Neural progenitor cell (in vitro differentiated cells): Measurements from ENCODE around the gene C22orf31. TPM values are rescaled to one million over a fixed set of nuclear protein-coding genes. Genes with fewer than 3 reads are reported as not detected.

Source experiments
- DNase-seq: peaks from one replicate; pipeline ENCODE4 v3.0.0-alpha.2; 2016; ENCODE audit warnings: low spot score
- H2AFZ ChIP-seq: fragments of 200-600 bp; sonication (generic); replicated peaks from 2 replicates; pipeline ENCODE4 v1.6.1; 2016; ENCODE audit warnings: antibody characterized with exemption
- H3F3A ChIP-seq: fragments of 200-600 bp; sonication (generic); 2 replicates; pipeline ENCODE4 v1.6.1; 2016; ENCODE audit warnings: antibody characterized with exemption, low read depth
- H3K27ac ChIP-seq: fragments of 200-600 bp; sonication (generic); 2 replicates; pipeline ENCODE4 v1.5.1; 2016; ENCODE audit warnings: mild to moderate bottlenecking
- H3K27me3 ChIP-seq: fragments of 200-600 bp; sonication (generic); 2 replicates; pipeline ENCODE4 v1.6.1; 2016; ENCODE audit warnings: mild to moderate bottlenecking, moderate library complexity
- H3K36me3 ChIP-seq: fragments of 200-600 bp; sonication (generic); 2 replicates; pipeline ENCODE4 v1.5.1; 2016
- H3K4me1 ChIP-seq: fragments of 200-600 bp; sonication (generic); 2 replicates; pipeline ENCODE4 v1.6.1; 2016; ENCODE audit warnings: mixed run types
- H3K4me2 ChIP-seq: fragments of 200-600 bp; sonication (generic); 2 replicates; pipeline ENCODE4 v1.6.1; 2016
- H3K4me3 ChIP-seq: fragments of 200-600 bp; sonication (generic); 2 replicates; pipeline ENCODE4 v1.5.1; 2016
- H3K79me2 ChIP-seq: fragments of 200-600 bp; sonication (generic); 2 replicates; pipeline ENCODE4 v1.6.1; 2016; ENCODE audit warnings: low read depth
- H3K9ac ChIP-seq: fragments of 200-600 bp; sonication (generic); 2 replicates; pipeline ENCODE4 v1.6.1; 2016
- H3K9me3 ChIP-seq: fragments of 200-600 bp; sonication (generic); 2 replicates; pipeline ENCODE4 v1.5.1; 2016; ENCODE audit warnings: low read depth
- H4K20me1 ChIP-seq: fragments of 200-600 bp; sonication (generic); 2 replicates; pipeline ENCODE4 v1.6.1; 2016; ENCODE audit warnings: low read depth
- H3K27ac Mint-ChIP-seq: 3 replicates; pipeline ENCODE4 v1.8.0; 2021; ENCODE audit warnings: mixed read lengths
- H3K27me3 Mint-ChIP-seq: 2 replicates; pipeline ENCODE4 v1.8.0; 2022; ENCODE audit warnings: low read depth, mild to moderate bottlenecking, inconsistent platforms, moderate library complexity, mixed read lengths; ENCODE audit not compliant: insufficient read depth
- H3K36me3 Mint-ChIP-seq: 3 replicates; pipeline ENCODE4 v1.8.0; 2021; ENCODE audit warnings: mixed read lengths
- H3K4me1 Mint-ChIP-seq: 3 replicates; pipeline ENCODE4 v1.8.0; 2021; ENCODE audit warnings: mixed read lengths
- H3K4me3 Mint-ChIP-seq: 3 replicates; pipeline ENCODE4 v1.8.0; 2021; ENCODE audit warnings: mild to moderate bottlenecking, moderate library complexity, mixed read lengths
- H3K9me3 Mint-ChIP-seq: 3 replicates; pipeline ENCODE4 v1.8.0; 2020; ENCODE audit warnings: mixed read lengths
- EZH2 ChIP-seq: fragments of 200-600 bp; sonication (generic); IDR thresholded peaks from 2 replicates; pipeline ENCODE4 v1.6.1; 2017; ENCODE audit warnings: antibody characterized with exemption, mild to moderate bottlenecking, moderate library complexity
- EZH2phosphoT487 ChIP-seq: fragments of 200-600 bp; sonication (generic); IDR thresholded peaks from 2 replicates; pipeline ENCODE4 v1.6.1; 2017; ENCODE audit warnings: antibody characterized with exemption
- total RNA-seq: library from RNA; depleted of rRNA; stranded (reverse); fragments of >200 nt; gene quantifications from 2 replicates; pipeline ENCODE4 v1.2.3, GENCODE V29; 2015; ENCODE audit warnings: low replicate concordance
- TF ChIP-seq, protein P1 (sequence below): fragments of 200-600 bp; sonication (generic); IDR thresholded peaks from 2 replicates; pipeline ENCODE4 v1.5.1; 2017; ENCODE audit warnings: antibody characterized with exemption, mild to moderate bottlenecking

Gene C22orf31
- total RNA-seq, 1 donor from 2014 or later = not detected

DNA sequence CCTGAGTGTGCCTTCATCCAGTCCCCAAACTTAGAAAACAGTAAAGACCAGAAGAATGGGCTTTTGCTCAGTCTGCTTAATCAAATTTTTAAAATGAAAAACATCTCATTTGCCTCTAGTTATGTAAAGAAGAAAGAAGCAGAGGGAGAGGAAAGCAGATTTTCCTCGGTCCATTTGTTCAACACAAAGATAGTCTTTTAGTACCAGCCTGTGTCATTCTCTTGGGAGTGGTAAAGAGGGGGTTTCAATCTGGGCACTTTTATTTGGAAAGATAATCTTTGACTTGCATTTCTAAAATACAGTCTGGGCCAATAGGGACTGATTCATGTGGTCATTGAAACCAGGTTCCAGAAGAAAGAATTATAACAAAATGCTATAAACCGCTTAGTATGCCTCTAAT is 40.7 kb upstream of the C22orf31 start:
- Histone ChIP-seq H3K27ac (no peak overlapping the region), H3K4me3 (no peak overlapping the region), H2AFZ (no peak overlapping the region), H4K20me1 (peaks cover 8% of the 10 kb centered on the region), H3K36me3 (no peaks in the 10 kb centered on the region), H3K4me2 (peak overlapping the region; percentile 59), H3K4me1 (peaks cover 35% of the 10 kb centered on the region), H3K79me2 (no peaks in the 10 kb centered on the region), H3K9me3 (no peaks in the 10 kb centered on the region), H3K27me3 (no peaks in the 10 kb centered on the region), H3K9ac (no peak overlapping the region), H3F3A (peaks cover 22% of the 10 kb centered on the region)
- H3K36me3 Mint-ChIP-seq = peaks cover 4% of the 10 kb centered on the region
- TF ChIP-seq, protein P1, sequence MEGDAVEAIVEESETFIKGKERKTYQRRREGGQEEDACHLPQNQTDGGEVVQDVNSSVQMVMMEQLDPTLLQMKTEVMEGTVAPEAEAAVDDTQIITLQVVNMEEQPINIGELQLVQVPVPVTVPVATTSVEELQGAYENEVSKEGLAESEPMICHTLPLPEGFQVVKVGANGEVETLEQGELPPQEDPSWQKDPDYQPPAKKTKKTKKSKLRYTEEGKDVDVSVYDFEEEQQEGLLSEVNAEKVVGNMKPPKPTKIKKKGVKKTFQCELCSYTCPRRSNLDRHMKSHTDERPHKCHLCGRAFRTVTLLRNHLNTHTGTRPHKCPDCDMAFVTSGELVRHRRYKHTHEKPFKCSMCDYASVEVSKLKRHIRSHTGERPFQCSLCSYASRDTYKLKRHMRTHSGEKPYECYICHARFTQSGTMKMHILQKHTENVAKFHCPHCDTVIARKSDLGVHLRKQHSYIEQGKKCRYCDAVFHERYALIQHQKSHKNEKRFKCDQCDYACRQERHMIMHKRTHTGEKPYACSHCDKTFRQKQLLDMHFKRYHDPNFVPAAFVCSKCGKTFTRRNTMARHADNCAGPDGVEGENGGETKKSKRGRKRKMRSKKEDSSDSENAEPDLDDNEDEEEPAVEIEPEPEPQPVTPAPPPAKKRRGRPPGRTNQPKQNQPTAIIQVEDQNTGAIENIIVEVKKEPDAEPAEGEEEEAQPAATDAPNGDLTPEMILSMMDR = no peak
- no peaks in the 10 kb centered on the region for H3K9me3 Mint-ChIP-seq
- H3K4me3 Mint-ChIP-seq = no peak overlapping the region
- peaks cover 51% of the 10 kb centered on the region for H3K4me1 Mint-ChIP-seq
- H3K27ac Mint-ChIP-seq = no peak overlapping the region
- peak; percentile 42 for DNase-seq
- peaks cover 4% of the 10 kb centered on the region for H3K27me3 Mint-ChIP-seq

DNA sequence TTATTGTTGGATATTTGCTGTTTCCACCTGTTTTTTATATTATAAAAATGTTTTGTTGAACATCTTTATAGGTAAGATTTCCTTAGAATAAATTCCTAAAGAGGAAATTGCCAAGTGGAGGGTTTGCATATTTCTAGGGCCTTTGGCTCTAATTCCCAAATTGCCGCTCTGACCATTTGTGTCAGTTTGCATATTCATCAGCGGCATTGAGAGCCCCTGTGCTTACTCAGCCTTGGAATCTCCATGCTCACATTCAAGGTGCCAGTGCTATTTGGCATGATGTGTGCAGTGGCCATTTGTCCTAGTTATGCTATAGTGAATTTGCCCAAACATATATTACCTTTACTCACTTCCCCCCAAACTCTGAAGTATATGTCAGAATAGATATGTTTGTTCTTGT is 36.7 kb upstream of the C22orf31 start:
- Mint-ChIP-seq H3K36me3 (peaks cover 10% of the 10 kb centered on the region), H3K4me1 (peaks cover 43% of the 10 kb centered on the region), H3K27ac (no peak overlapping the region), H3K27me3 (peaks cover 2% of the 10 kb centered on the region), H3K4me3 (no peak overlapping the region), H3K9me3 (no peaks in the 10 kb centered on the region)
- Histone ChIP-seq H3F3A (peaks cover 22% of the 10 kb centered on the region), H3K27ac (no peak overlapping the region), H3K4me3 (no peak overlapping the region), H3K27me3 (no peaks in the 10 kb centered on the region), H3K36me3 (no peaks in the 10 kb centered on the region), H3K79me2 (no peaks in the 10 kb centered on the region), H2AFZ (no peak overlapping the region), H4K20me1 (peaks cover 8% of the 10 kb centered on the region), H3K4me1 (peaks cover 32% of the 10 kb centered on the region), H3K4me2 (no peak overlapping the region), H3K9me3 (no peaks in the 10 kb centered on the region), H3K9ac (no peak overlapping the region)
- no peak for DNase-seq
- TF ChIP-seq, protein P1 = no peak
- no peak for TF ChIP-seq EZH2
- TF ChIP-seq EZH2phosphoT487 = no peak

DNA sequence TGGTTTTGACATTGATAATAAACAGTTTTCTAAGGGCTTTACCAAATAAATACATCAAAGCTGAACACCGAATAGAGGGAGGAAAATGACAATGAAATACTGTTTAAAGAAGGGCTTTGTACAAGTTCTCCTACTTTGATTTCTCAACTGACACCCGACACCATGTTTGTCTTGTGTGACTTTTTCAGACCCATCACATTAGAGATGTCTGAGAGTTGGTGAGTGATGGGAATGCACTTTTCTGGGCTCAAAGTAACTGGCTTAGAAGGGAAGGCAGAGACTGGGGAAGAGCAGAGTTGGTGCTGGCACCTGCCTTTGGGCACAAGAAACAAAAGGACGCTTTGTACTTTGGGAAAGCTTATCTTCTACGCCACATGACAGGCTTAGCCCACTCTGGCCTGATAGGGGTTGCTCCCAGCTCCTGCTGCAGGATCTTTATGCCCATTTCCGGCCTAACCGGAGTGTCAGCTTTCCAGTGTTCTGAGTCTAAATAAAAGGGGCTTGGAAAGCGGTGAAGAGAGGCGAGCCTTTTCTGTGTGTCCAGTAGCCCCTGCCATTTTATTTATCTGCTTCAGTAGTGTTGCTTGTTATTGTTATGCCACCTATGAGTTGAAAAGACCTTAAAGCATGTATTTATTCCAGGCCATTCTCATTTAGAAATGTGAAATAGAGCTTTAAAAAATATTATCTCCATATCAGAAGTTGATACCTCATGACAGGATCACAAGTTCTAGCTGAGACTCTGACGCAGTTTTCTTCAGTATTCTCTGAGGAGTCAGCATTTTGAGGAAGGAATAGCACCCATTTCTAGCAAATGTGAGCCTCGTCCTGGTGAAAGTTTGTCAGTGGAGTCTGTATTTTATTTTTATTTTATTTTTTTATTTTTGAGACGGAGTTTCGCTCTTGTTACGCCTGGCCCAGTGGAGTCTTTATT is 35.4 kb upstream of the C22orf31 start:
- no peaks in the 10 kb centered on the region for H3K27me3 ChIP-seq
- peaks cover 13% of the 10 kb centered on the region for H3F3A ChIP-seq
- H3K9me3 ChIP-seq = no peaks in the 10 kb centered on the region
- Mint-ChIP-seq H3K4me1 (peaks cover 33% of the 10 kb centered on the region), H3K36me3 (peaks cover 10% of the 10 kb centered on the region), H3K9me3 (no peaks in the 10 kb centered on the region), H3K4me3 (no peak overlapping the region), H3K27me3 (peaks cover 2% of the 10 kb centered on the region), H3K27ac (peak overlapping the region; percentile 12)
- TF ChIP-seq EZH2phosphoT487 (no peak), EZH2 (no peak)
- TF ChIP-seq, protein P1 = no peak
- H4K20me1 ChIP-seq = no peaks in the 10 kb centered on the region
- H3K27ac ChIP-seq = peak overlapping the region; percentile 18
- H3K4me1 ChIP-seq = peaks cover 19% of the 10 kb centered on the region
- peak overlapping the region; percentile 7 for H3K4me2 ChIP-seq
- peak overlapping the region; percentile 1 for H2AFZ ChIP-seq
- H3K4me3 ChIP-seq = no peak overlapping the region
- H3K79me2 ChIP-seq = no peaks in the 10 kb centered on the region
- DNase-seq = peak; percentile 67
- no peak overlapping the region for H3K9ac ChIP-seq
- no peaks in the 10 kb centered on the region for H3K36me3 ChIP-seq
